Midbrain (tissue), 1 donor: ENCODE measurements around the gene OTUB1.
A peak's percentile ranks its signal among the peaks of the same experiment; 100 is the strongest.

ENCODE experiments used
- DNase-seq: peaks from one replicate; lab custom pipeline; 2025; lab: John Stamatoyannopoulos, UW

OTUB1 gene

GRCh38 chr11:64004590-64004984, 18.3 kb downstream of the OTUB1 start:
- DNase-seq = no peak

DNA sequence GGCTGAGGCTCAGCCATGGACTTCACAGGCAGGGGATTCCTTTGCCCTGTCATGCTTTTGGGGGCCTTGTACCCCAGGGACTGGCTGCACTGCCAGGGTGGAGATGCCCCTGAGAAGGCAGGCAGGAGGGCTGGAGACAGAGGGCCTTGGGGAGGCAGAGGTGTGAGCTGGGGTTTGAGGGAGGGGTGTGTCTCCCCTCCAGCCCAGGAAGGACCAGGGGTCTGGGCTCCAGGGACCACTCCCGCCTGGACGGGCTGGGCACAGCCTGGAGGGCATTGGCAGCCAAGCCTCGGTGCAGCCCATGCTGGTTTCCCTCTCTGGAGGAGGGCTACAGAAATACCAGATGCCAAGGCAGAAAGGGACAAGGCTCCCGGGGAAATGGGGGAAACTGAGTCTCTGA, 19.5 kb downstream of the OTUB1 start:
- DNase-seq = no peak

DNA sequence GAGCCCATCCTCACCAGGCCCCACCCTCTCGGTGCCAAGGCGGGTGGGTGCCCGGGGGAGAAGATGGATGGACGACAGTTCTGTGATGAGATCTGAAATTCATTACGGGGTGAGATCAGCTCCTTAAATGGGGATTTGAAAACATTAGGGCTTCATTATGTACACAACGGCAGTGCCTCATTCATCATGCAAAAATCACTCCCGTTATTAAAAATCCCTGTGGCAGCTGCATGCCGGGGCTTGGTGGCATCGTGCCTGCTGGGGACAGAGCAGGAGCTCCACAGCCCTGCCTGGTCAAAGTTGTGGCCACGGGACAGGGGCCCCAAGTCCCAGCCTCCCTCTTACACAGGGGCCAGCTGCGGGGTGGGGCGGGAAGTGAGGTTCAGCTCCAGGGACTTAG, 20.2 kb downstream of the OTUB1 start:
- DNase-seq = no peak

DNA sequence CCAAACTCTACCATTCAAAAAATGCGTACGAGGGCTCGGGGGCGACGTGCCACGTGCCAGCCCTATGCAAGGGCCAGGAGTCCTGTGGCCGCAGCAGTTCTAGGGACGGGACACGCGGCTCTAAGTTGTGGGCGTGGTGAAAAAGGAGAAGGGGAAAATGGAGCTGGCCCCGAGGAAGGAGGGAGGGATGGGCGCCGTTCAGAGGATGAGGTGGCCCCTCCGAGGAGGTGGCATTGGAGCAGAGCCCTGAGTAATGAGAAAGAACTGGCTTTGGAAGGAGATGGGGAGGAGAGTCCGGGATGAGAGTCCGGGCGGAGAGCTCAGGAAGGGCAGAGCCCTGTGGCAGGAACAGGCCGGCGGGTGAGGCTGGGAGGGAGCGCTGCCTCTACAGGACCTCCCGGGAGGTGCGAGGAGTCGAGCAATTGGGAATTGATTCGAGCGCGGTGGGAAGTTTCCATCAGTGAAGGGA, 21.0 kb downstream of the OTUB1 start:
- no peak for DNase-seq

GRCh38 chr11:64007629-64008282, 21.5 kb downstream of the OTUB1 start:
- peak; percentile 43 for DNase-seq

GRCh38 chr11:64008283-64008913, 22.2 kb downstream of the OTUB1 start:
- no peak for DNase-seq

DNA sequence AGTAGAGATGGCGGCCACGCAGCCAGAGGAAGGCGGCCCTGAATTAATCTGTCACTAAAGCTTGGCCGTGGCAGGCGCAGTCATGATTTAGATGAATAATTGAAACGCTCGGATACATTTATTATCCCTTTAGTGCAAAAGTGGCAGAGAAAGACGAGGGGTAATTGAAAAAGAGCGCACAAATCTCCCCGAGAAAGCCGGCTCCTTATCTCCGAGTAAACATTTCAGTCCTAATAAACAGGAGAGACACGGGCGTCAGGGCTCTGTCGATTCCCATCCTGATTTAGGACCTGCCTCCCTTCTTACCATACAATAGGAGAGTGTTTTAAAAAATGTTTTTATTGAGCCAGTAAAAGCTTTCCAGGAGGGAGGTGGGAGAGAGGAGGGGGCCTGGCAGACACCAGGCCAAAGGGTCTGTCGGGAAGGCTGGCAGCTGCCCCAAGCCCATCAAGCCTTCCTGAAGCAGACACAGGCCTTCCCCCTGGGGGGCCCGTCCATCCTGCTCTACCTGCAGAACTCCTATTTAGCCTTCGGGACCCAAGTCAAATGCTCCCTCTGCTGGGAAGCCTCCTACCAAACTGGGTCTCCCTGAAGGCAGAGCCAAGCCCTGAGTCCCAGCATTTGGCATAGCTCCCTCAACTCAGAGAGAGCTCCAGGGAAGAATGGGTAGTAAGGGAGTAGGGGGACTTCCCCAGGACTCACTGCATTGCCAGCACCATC, 22.8 kb downstream of the OTUB1 start:
- DNase-seq = no peak

DNA sequence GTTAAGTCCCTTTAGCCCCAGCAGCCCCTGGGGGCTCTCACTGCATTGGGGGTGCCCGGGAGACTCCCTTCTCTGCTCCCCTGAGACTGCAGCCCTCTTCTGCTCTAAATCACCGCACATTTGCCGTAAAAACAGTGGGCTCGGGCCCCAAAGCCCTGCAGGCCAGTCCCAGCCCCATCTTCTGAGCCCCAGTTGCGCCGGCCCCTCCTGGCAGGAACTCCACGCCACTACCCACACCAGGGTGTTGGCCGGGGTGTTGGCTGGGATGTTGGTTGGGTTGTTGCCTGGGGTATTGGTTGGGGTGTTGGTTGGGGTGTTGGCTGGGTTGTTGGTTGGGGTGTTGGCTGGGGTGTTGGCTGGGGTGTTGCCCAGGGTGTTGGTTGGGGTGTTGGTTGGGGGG, 23.5 kb downstream of the OTUB1 start:
- DNase-seq = no peak

- no peak for DNase-seq
Observed at GRCh38 chr11:64010783-64011182, 24.5 kb downstream of the OTUB1 start.

GRCh38 chr11:64011371-64011770, 25.1 kb downstream of the OTUB1 start:
- no peak for DNase-seq

- DNase-seq = no peak
Observed at GRCh38 chr11:64013141-64013896, 27.1 kb downstream of the OTUB1 start.

GRCh38 chr11:64014356-64014755, 28.1 kb downstream of the OTUB1 start:
- no peak for DNase-seq

DNA sequence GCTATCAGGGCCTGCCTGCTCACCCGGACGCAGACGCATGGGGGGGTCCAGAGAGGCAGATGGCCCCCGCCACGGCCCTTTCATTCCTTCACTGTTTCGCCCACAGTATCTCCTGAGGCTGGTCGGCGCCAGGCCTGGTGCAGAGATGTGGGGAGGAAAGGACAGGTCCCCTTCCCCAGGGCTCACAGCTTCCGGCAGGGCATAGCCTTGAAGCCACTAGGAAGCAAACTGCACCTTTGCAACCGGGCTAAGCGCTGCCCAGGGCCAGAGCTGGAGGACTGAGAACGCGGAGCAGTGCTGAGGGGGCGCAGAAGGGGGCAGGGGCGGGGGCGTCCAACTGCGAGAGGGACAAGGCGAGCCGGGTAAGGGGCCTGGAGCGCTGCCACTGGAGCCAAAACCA, 29.3 kb downstream of the OTUB1 start:
- no peak for DNase-seq

- DNase-seq = no peak
Observed at GRCh38 chr11:64015935-64016845, 30.0 kb downstream of the OTUB1 start.

- no peak for DNase-seq
Observed at GRCh38 chr11:64017945-64018224, 31.6 kb downstream of the OTUB1 start.

DNA sequence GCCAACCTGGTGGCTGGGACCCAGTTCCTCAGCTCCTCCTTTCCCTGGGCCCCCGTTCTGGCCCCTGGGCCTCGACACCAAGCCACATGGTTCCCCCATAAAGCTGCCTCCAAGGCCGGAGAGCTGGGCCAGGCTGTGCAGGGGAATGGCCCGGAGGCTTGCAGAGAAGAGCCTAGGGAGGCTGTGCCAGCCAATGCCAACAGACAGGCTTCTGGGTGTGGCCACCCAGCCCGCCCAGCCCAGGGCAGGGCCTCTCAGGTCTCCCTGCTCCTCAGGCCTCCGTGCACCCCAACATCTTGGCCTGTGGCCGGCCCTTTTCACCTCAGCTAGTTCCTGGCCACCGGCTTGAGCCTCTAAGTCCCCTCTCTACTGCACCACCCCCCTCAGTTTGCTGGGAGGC, 32.1 kb downstream of the OTUB1 start:
- DNase-seq = no peak

- no peak for DNase-seq
Observed at GRCh38 chr11:64019106-64020037, 33.1 kb downstream of the OTUB1 start.

GRCh38 chr11:64020976-64021756, 34.9 kb downstream of the OTUB1 start:
- DNase-seq = no peak

GRCh38 chr11:64021757-64022093, 35.5 kb downstream of the OTUB1 start:
- DNase-seq = no peak
